Esophagus mucosa (tissue), 1 donor: ENCODE results near the gene PCCB. TPM values are rescaled to one million over a fixed set of nuclear protein-coding genes. Genes with fewer than 3 reads are reported as not detected.
"Not testable (repeated sequence)": the region's sequence is repeated elsewhere in the genome, so short reads cannot be mapped to it uniquely, and the experiment has no call there.

ENCODE experiments used
- ATAC-seq: fragments of 200-7000 bp; cut with Tn5 transposase; one replicate; pipeline ENCODE4 v1.9.1; 2020
- total RNA-seq: library from RNA; stranded (reverse); gene quantifications from one replicate; pipeline ENCODE4 v1.2.4, GENCODE V29; 2023
- donor health status: DM: yes; HTN: yes; CAD: no.

The PCCB gene
- total RNA-seq, 1 donor from 2014 or later: 32.0 TPM

- no peak for ATAC-seq
Measured at GRCh38 chr3:136263251-136263650, 13.1 kb downstream of the PCCB start.

GRCh38 chr3:136266468-136267125 is 16.5 kb downstream of the PCCB start:
- peak; percentile 53 for ATAC-seq

GRCh38 chr3:136267235-136267634 is 17.1 kb downstream of the PCCB start:
- no peak for ATAC-seq

- no peak for ATAC-seq
Measured at GRCh38 chr3:136270179-136270578, 20.0 kb downstream of the PCCB start.

GRCh38 chr3:136271626-136272025 is 21.5 kb downstream of the PCCB start:
- not testable (repeated sequence) for ATAC-seq

GRCh38 chr3:136276049-136276755 is 26.1 kb downstream of the PCCB start:
- no peak for ATAC-seq

- no peak for ATAC-seq
Measured at GRCh38 chr3:136277115-136277514, 27.0 kb downstream of the PCCB start.

- ATAC-seq: no peak
Measured at GRCh38 chr3:136277634-136278033, 27.5 kb downstream of the PCCB start.

- ATAC-seq: no peak
Measured at GRCh38 chr3:136279092-136279491, 29.0 kb downstream of the PCCB start.

GRCh38 chr3:136280961-136281360 is 30.8 kb downstream of the PCCB start:
- no peak for ATAC-seq

- ATAC-seq: no peak
Measured at GRCh38 chr3:136281966-136282520, 31.9 kb downstream of the PCCB start.

- ATAC-seq: no peak
Measured at GRCh38 chr3:136283627-136284026, 33.5 kb downstream of the PCCB start.

- no peak for ATAC-seq
Measured at GRCh38 chr3:136291302-136291701, 41.2 kb downstream of the PCCB start.

- ATAC-seq: no peak
Measured at GRCh38 chr3:136292500-136292899, 42.4 kb downstream of the PCCB start.

- no peak for ATAC-seq
Measured at GRCh38 chr3:136293279-136293678, 43.1 kb downstream of the PCCB start.

- no peak for ATAC-seq
Measured at GRCh38 chr3:136294176-136294575, 44.0 kb downstream of the PCCB start.

- ATAC-seq: no peak
Measured at GRCh38 chr3:136296960-136297359, 46.8 kb downstream of the PCCB start.

- ATAC-seq: peak; percentile 25
Measured at GRCh38 chr3:136297826-136298225, 47.7 kb downstream of the PCCB start.

GRCh38 chr3:136300444-136300843 is 50.3 kb downstream of the PCCB start:
- no peak for ATAC-seq

- no peak for ATAC-seq
Measured at GRCh38 chr3:136305879-136306278, 55.7 kb downstream of the PCCB start.

- no peak for ATAC-seq
Measured at GRCh38 chr3:136311261-136311660, 61.1 kb downstream of the PCCB start.

GRCh38 chr3:136311968-136312367 is 61.8 kb downstream of the PCCB start:
- no peak for ATAC-seq

GRCh38 chr3:136326316-136326715 is 76.2 kb downstream of the PCCB start:
- ATAC-seq: no peak

- ATAC-seq: no peak
Measured at GRCh38 chr3:136327671-136328070, 77.5 kb downstream of the PCCB start.
